GM11168 (cell line): ENCODE data around the gene CTDSPL.

ENCODE experiments used
- in situ Hi-C: fragments of 300-500 bp; cut with MboI; formaldehyde crosslinking; loops from one replicate; pipeline ENCODE4 v1.12.0; 2022; ENCODE audit warnings: low sequenced_read_pairs; ENCODE audit not compliant: unreplicated experiment

The CTDSPL gene

GRCh38 chr3:37887824-37888223, 26.1 kb downstream of the CTDSPL start:
- in situ Hi-C loops: no loop called here

GRCh38 chr3:37888421-37888820, 26.7 kb downstream of the CTDSPL start:
- in situ Hi-C loops: no loop called here

GRCh38 chr3:37890522-37890921, 28.8 kb downstream of the CTDSPL start:
- in situ Hi-C loops: no loop called here

- in situ Hi-C loops: no loop called here
Measured at GRCh38 chr3:37891227-37891626, 29.5 kb downstream of the CTDSPL start.

GRCh38 chr3:37892927-37893600, 31.4 kb downstream of the CTDSPL start:
- in situ Hi-C loops: no loop called here

GRCh38 chr3:37896827-37897226, 35.1 kb downstream of the CTDSPL start:
- in situ Hi-C loops: no loop called here

GRCh38 chr3:37897763-37898162, 36.1 kb downstream of the CTDSPL start:
- in situ Hi-C loops: no loop called here

- in situ Hi-C loops: no loop called here
Measured at GRCh38 chr3:37898424-37898823, 36.7 kb downstream of the CTDSPL start.

- in situ Hi-C loops: no loop called here
Measured at GRCh38 chr3:37899101-37899707, 37.5 kb downstream of the CTDSPL start.

- in situ Hi-C loops: no loop called here
Measured at GRCh38 chr3:37899711-37900306, 38.1 kb downstream of the CTDSPL start.

GRCh38 chr3:37901721-37902120, 40.0 kb downstream of the CTDSPL start:
- in situ Hi-C loops: no loop called here

GRCh38 chr3:37902674-37903073, 41.0 kb downstream of the CTDSPL start:
- in situ Hi-C loops: no loop called here

GRCh38 chr3:37903320-37903719, 41.6 kb downstream of the CTDSPL start:
- in situ Hi-C loops: no loop called here

GRCh38 chr3:37903734-37904133, 42.1 kb downstream of the CTDSPL start:
- in situ Hi-C loops: no loop called here

- in situ Hi-C loops: no loop called here
Measured at GRCh38 chr3:37904601-37905000, 42.9 kb downstream of the CTDSPL start.

- in situ Hi-C loops: no loop called here
Measured at GRCh38 chr3:37905346-37905745, 43.7 kb downstream of the CTDSPL start.

GRCh38 chr3:37905987-37906674, 44.5 kb downstream of the CTDSPL start:
- in situ Hi-C loops: no loop called here

- in situ Hi-C loops: no loop called here
Measured at GRCh38 chr3:37906734-37907282, 45.1 kb downstream of the CTDSPL start.

GRCh38 chr3:37907371-37907770, 45.7 kb downstream of the CTDSPL start:
- in situ Hi-C loops: no loop called here

GRCh38 chr3:37907906-37908305, 46.2 kb downstream of the CTDSPL start:
- in situ Hi-C loops: no loop called here
